Measurements from ENCODE around the gene COL6A3.

DNA sequence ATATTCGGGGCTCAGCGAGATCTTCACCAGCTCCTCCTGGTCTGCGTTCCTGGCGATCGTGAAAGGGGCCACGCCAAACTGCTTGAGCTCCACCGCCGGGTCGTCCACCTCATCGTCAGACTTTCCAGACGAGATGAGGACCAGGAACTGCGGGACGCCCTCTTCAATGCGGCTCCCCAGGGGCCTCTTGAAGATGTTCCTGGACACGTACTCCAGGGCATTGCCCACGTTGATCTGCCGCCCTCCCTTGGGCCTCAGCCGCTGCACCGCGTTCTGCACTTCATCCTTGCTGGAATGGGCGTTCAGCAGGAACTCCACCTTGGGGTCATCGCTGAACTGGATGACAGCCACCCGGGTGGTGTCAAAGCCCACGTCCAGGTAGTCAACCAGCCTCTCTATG, 42.1 kb downstream of the COL6A3 start:
- TF ChIP-seq CTCF (IDR thresholded peaks at IDR 0.05; ENCODE audit: low read depth, low read length, poor library complexity, severe bottlenecking) (no peak), EZH2phosphoT487 (IDR thresholded peaks at IDR 0.05; ENCODE audit: borderline replicate concordance, low read length) (no peak)

All from DOHH2 (cell line).